A549 treated with Mapracorat at 1 μM for 4 hours (cell line): ENCODE measurements around the gene VAPB. TPM values are rescaled to one million over a fixed set of nuclear protein-coding genes. Genes with fewer than 3 reads are reported as not detected.

ENCODE experiments used
- total RNA-seq: library from RNA; stranded (reverse); fragments of 200-300 nt; extraction: Qiagen RNA extraction; gene quantifications from 5 replicates; pipeline ENCODE4 v1.2.3, GENCODE V29; 2022

The VAPB gene
- 48.3 to 54.3 TPM (median 53.1 TPM) in 5 replicates for total RNA-seq

GRCh38 chr20:58388882-58389323 is at the start of gene VAPB:
Gene VAPB, plus strand, starts transcription at chr20:58389229. Its CDS starts 231 bp downstream, at chr20:58389460.

Other genes with a start within 250 kb of the VAPB start
- gene ANKRD60, start 160.6 kb upstream of the VAPB start, total RNA-seq, result not detected in 5 replicates
- gene RAB22A, start 79.5 kb upstream of the VAPB start, total RNA-seq, result 9.1 to 12.5 TPM (median 11.0 TPM) in 5 replicates
- gene APCDD1L, start 126.2 kb downstream of the VAPB start, total RNA-seq, result 0.05 to 0.08 TPM (median 0.07 TPM) in 3 of 5 replicates, not detected in the others